Transverse colon (tissue), 4 donors: ENCODE results near the gene MISP3.

ENCODE experiments used
- CTCF ChIP-seq, 5 experiments: fragments of 200-600 bp in 3 of 5; fragments of 450-650 bp in 2 of 5; sonication (generic) in 3 of 5; IDR thresholded peaks; 1 replicate in 2 of 5; 2 replicates in 3 of 5; pipeline ENCODE4 v1.5.1; 2016 to 2017; ENCODE audit warnings: antibody characterized with exemption in 5 of 5, inconsistent platforms in 3 of 5, mild to moderate bottlenecking in 2 of 5, moderate library complexity in 1 of 5
- EP300 ChIP-seq: sonication (generic); formaldehyde crosslinking; IDR thresholded peaks from one replicate; pipeline ENCODE4 v1.6.1; 2017; ENCODE audit warnings: antibody characterized with exemption, low read depth
- POLR2A ChIP-seq: fragments of 450-650 bp; IDR thresholded peaks from one replicate; pipeline ENCODE4 v1.6.1; 2016; ENCODE audit warnings: antibody characterized with exemption, mild to moderate bottlenecking, moderate library complexity
- POLR2AphosphoS5 ChIP-seq, 3 donors: sonication (generic); formaldehyde crosslinking; IDR thresholded peaks; one replicate each; pipeline ENCODE4 v1.6.1; 2016; ENCODE audit warnings: antibody characterized with exemption in 3 of 3

GRCh38 chr19:14117668-14118164 lies 45.1 kb downstream of the MISP3 start, which contains the start of gene PRKACA:
- TF ChIP-seq POLR2A (no peak), EP300 (no peak), CTCF (IDR thresholded peaks at IDR 0.05) (no peak), POLR2AphosphoS5 (IDR thresholded peaks at IDR 0.05) (peak; percentile 45 to 60 (median 59))
